22Rv1 (cell line): ENCODE results near the gene NSUN7.

Experiments used
- H3K27ac ChIP-seq: fragments of 450-650 bp; 2 replicates; pipeline ENCODE4 v1.5.1; 2017
- ZFX ChIP-seq: fragments of 450-650 bp; IDR thresholded peaks from 2 replicates; pipeline ENCODE4 v1.6.1; 2017; ENCODE audit warnings: antibody characterized with exemption, borderline replicate concordance
- TF ChIP-seq, protein P1 (sequence below): fragments of 450-650 bp; IDR thresholded peaks from 2 replicates; pipeline ENCODE4 v1.5.1; 2017; ENCODE audit warnings: mild to moderate bottlenecking

NSUN7 gene

DNA sequence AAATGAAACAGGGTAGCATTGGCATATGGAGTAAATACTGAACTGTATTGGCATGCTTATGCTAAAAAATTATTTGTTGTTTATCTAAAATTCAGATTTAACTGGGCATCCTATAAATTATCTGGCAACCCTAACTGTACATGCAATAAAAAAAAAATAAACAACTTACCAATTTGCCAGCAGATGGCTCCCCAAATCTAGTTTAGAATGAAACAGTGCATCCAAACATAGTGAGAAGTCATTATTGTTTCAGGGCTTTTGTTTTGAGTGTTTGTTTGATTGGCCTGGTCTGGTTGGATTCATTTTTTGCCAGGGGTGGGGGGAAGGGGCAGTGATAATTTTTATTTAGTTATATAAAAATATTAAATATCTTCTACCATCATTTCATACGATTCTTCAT lies 12.8 kb upstream of the NSUN7 start:
- H3K27ac ChIP-seq, result no peak overlapping the region
- TF ChIP-seq, protein P1, sequence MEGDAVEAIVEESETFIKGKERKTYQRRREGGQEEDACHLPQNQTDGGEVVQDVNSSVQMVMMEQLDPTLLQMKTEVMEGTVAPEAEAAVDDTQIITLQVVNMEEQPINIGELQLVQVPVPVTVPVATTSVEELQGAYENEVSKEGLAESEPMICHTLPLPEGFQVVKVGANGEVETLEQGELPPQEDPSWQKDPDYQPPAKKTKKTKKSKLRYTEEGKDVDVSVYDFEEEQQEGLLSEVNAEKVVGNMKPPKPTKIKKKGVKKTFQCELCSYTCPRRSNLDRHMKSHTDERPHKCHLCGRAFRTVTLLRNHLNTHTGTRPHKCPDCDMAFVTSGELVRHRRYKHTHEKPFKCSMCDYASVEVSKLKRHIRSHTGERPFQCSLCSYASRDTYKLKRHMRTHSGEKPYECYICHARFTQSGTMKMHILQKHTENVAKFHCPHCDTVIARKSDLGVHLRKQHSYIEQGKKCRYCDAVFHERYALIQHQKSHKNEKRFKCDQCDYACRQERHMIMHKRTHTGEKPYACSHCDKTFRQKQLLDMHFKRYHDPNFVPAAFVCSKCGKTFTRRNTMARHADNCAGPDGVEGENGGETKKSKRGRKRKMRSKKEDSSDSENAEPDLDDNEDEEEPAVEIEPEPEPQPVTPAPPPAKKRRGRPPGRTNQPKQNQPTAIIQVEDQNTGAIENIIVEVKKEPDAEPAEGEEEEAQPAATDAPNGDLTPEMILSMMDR, result peak; percentile 41
- TF ChIP-seq ZFX, result no peak

DNA sequence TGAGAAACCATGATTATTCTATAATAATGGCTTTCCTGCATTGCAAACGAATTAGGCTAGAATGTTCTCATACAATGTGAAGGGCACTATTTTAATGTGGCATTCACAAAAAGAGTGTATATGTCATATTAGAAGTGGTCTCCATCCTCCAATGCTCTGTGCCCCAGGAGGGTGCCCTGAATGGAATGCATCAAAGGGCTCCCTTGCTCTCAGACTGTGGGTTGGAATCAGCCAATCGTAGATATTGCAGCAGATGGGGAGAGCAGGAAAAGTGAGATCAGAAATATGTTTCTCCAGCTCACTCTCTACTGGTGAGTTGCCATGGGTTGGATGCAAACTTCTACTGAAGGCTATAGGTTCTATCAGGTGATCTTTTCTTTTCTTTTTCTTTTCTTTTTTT lies 11.9 kb upstream of the NSUN7 start:
- TF ChIP-seq ZFX, result no peak
- TF ChIP-seq, protein P1, result no peak

DNA sequence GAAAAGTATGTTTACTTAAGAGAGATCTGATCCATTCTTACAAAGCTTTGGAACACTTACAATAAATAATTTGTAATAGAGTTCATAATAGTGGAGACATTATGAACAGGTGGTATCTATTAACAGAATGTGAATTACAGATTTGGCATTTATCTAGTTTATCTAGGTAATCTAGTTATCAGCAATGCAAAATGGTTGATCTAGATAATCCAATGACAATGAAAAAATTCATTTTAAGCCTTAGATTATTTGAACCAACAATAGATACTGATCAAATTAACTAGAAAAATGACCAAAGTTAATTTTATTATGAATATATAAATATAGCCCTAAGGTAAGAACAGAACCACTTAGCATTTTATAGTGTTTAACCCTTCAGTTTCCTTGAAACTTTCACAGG lies 10.4 kb upstream of the NSUN7 start:
- H3K27ac ChIP-seq, result no peak overlapping the region
- TF ChIP-seq, protein P1, result no peak
- no peak for TF ChIP-seq ZFX

More for the DNA sequence above, 11.9 kb upstream of the NSUN7 start:
- no peak overlapping the region for H3K27ac ChIP-seq

DNA sequence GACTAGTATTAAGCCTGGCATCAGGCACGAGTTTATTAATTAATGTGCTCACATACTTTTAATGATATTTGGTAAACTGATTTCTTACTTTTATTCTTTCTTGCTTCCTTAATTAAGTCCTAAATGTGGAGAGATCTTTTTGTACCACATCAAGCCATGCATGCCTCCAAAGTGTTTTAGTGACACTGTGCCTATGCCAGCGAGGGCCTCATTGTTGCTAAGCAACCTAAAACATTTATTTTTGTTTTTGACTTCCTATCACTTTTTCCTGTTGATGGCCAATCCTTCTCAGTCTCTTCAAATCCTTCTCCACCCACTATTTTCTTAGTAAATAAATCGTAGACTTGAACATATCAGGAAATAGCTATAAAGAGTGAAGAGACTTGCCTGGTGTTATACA lies 5.5 kb upstream of the NSUN7 start:
- TF ChIP-seq, protein P1, result no peak
- no peak for TF ChIP-seq ZFX
- no peak overlapping the region for H3K27ac ChIP-seq

DNA sequence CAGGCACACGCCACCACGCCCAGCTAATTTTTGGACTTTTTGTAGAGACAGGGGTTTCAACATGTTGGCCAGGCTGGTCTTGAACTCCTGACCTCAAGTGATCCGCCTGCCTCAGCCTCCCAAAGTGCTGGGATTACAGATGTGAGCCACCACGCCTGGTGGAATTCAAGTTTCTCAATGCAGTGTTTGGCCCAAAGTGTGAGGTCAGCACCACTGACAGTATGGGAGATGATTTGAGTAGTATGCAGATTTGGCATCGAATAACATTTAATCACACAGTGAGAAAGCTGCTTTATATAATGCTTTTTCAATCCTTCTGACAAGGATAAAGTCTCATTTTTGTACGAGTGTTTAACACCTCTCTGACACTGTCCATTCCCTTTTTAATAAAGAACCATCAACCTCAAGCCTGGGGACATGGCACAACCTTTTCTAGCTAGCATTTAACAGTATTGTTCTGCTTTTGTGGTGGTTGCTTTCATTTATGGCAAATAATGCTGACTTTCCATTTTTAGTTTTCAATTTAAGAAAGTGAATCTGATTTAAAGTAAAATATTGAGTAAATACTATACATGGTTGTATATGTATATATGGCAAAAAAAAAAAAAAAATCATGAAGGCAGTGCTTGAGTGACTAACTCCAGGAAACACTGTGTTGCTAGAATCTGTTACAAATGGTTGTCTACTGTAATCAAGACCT lies 4.3 kb upstream of the NSUN7 start:
- TF ChIP-seq, protein P1, result no peak
- TF ChIP-seq ZFX, result no peak
- H3K27ac ChIP-seq, result no peak overlapping the region

DNA sequence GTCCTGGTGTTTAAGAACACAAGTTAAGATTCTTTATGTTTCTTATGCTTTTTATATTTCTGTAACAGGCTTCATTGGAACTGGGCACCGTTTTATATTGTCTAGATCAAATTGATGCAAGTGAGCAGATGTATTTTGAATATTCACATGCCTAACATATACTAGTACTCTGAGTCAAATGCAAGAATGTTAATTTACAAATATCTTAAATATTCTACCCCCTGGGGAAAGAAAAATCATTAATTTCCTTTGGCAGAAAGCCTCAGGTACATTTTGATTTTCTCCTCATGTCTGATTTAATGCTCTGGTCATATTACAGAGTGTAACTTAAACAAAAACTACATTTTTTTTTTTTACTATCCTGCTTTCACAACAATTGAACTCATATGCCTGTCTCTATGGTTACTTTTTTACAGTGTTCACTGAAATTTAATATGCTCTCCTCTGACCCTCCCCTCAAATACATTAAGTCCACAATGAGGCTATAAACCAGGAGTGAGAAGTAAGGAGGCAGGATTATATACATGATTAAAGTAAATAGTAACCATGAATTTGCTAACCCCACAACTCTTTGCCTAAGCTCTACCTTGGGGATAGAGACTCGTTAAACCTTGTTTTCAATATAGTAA lies 2.4 kb upstream of the NSUN7 start:
- no peak overlapping the region for H3K27ac ChIP-seq
- TF ChIP-seq, protein P1, result no peak
- TF ChIP-seq ZFX, result no peak
